HL-60 (cell line): ENCODE results near the gene PTPRG.

ENCODE experiments used
- CTCF ChIP-seq: IDR thresholded peaks from one replicate; pipeline ENCODE4 v1.5.1; 2011; ENCODE audit warnings: low read length, control low read depth, inconsistent platforms; ENCODE audit not compliant: insufficient read depth
- GABPA ChIP-seq: IDR thresholded peaks from 2 replicates; pipeline ENCODE4 v1.6.1; 2012; ENCODE audit warnings: low read depth

- TF ChIP-seq CTCF, result no peak
- no peak for TF ChIP-seq GABPA
These were observed 700.4 kb downstream of the PTPRG start for GRCh38 chr3:62261736-62262135.
